SK-N-SH treated with all-trans-retinoic acid at 6 μM for 48 hours (cell line): ENCODE measurements around the gene SLC1A5.

ENCODE experiments used
- ATAC-seq: fragments of 200-7000 bp; cut with Tn5 transposase; 3 replicates; pipeline ENCODE4 v1.9.1; 2020; ENCODE audit warnings: mild to moderate bottlenecking, moderate library complexity
- ARNTL ChIP-seq: fragments of 450-650 bp; formaldehyde crosslinking; IDR thresholded peaks from 2 replicates; pipeline ENCODE4 v1.5.0; 2020; ENCODE audit warnings: low read depth, mild to moderate bottlenecking, moderate library complexity, borderline replicate concordance
- BACH2 ChIP-seq: fragments of 250-450 bp; sonication (Bioruptor Pico); IDR thresholded peaks from 2 replicates; pipeline ENCODE4 v1.9.0; 2021; ENCODE audit warnings: mild to moderate bottlenecking, borderline replicate concordance
- CREB5 ChIP-seq: fragments of 250-450 bp; sonication (Bioruptor Pico); IDR thresholded peaks from 2 replicates; pipeline ENCODE4 v1.5.1; 2020; ENCODE audit warnings: low read depth, mild to moderate bottlenecking, moderate library complexity
- CSDC2 ChIP-seq: fragments of 250-450 bp; sonication (Bioruptor Pico); IDR thresholded peaks from 2 replicates; pipeline ENCODE4 v1.5.0; 2020; ENCODE audit warnings: mild to moderate bottlenecking, moderate library complexity
- CSRNP3 ChIP-seq: fragments of 250-450 bp; sonication (Bioruptor Pico); IDR thresholded peaks from 2 replicates; pipeline ENCODE4 v1.5.1; 2021; ENCODE audit warnings: mild to moderate bottlenecking, moderate library complexity
- ESRRG ChIP-seq: fragments of 250-450 bp; sonication (Bioruptor Pico); IDR thresholded peaks from 2 replicates; pipeline ENCODE4 v1.6.1; 2021; ENCODE audit warnings: mild to moderate bottlenecking
- GLIS3 ChIP-seq: fragments of 250-450 bp; sonication (Bioruptor Pico); IDR thresholded peaks from 2 replicates; pipeline ENCODE4 v1.5.0; 2020; ENCODE audit warnings: mild to moderate bottlenecking, moderate library complexity
- ISL1 ChIP-seq: fragments of 250-450 bp; sonication (Bioruptor Pico); IDR thresholded peaks from 2 replicates; pipeline ENCODE4 v2.1.2; 2022; ENCODE audit warnings: mild to moderate bottlenecking, moderate library complexity
- OSR1 ChIP-seq: fragments of 250-450 bp; sonication (Bioruptor Pico); IDR thresholded peaks from 2 replicates; pipeline ENCODE4 v1.8.0; 2022; ENCODE audit warnings: moderate library complexity, mild to moderate bottlenecking, inconsistent platforms
- PATZ1 ChIP-seq: fragments of 250-450 bp; sonication (Bioruptor Pico); IDR thresholded peaks from 2 replicates; pipeline ENCODE4 v1.8.0; 2020; ENCODE audit warnings: mild to moderate bottlenecking, moderate library complexity, borderline replicate concordance
- POU6F1 ChIP-seq: fragments of 250-450 bp; sonication (Bioruptor Pico); IDR thresholded peaks from 2 replicates; pipeline ENCODE4 v1.8.0; 2021; ENCODE audit warnings: low read depth, mild to moderate bottlenecking, moderate library complexity, borderline replicate concordance
- PPARA ChIP-seq: fragments of 250-450 bp; sonication (Bioruptor Pico); IDR thresholded peaks from 2 replicates; pipeline ENCODE4 v1.5.0; 2020; ENCODE audit warnings: mild to moderate bottlenecking, borderline replicate concordance
- RARB ChIP-seq: fragments of 250-450 bp; sonication (Bioruptor Pico); IDR thresholded peaks from 2 replicates; pipeline ENCODE4 v1.8.0; 2021; ENCODE audit warnings: mild to moderate bottlenecking, moderate library complexity
- SNAI2 ChIP-seq: fragments of 250-450 bp; sonication (Bioruptor Pico); IDR thresholded peaks from 2 replicates; pipeline ENCODE4 v1.5.0; 2020; ENCODE audit warnings: mild to moderate bottlenecking, moderate library complexity
- TOX ChIP-seq: fragments of 250-450 bp; sonication (Bioruptor Pico); IDR thresholded peaks from 2 replicates; pipeline ENCODE4 v1.8.0; 2021; ENCODE audit warnings: mild to moderate bottlenecking, moderate library complexity, borderline replicate concordance
- TSHZ2 ChIP-seq: fragments of 250-450 bp; sonication (Bioruptor Pico); IDR thresholded peaks from 2 replicates; pipeline ENCODE4 v1.5.0; 2020; ENCODE audit warnings: mild to moderate bottlenecking, moderate library complexity
- ZC3H10 ChIP-seq: fragments of 250-450 bp; sonication (Bioruptor Pico); IDR thresholded peaks from 2 replicates; pipeline ENCODE4 v1.5.1; 2021; ENCODE audit warnings: mild to moderate bottlenecking, moderate library complexity
- ZFP3 ChIP-seq: fragments of 250-450 bp; sonication (Bioruptor Pico); IDR thresholded peaks from 2 replicates; pipeline ENCODE4 v1.5.0; 2020; ENCODE audit warnings: mild to moderate bottlenecking, moderate library complexity
- ZFP30 ChIP-seq: fragments of 450-650 bp; formaldehyde crosslinking; IDR thresholded peaks from 2 replicates; pipeline ENCODE4 v1.5.0; 2022; ENCODE audit warnings: mild to moderate bottlenecking, moderate library complexity
- ZNF565 ChIP-seq: fragments of 450-650 bp; formaldehyde crosslinking; conservative IDR thresholded peaks from 2 replicates; pipeline ENCODE4 v1.5.0; 2020; ENCODE audit warnings: low read depth, mild to moderate bottlenecking, moderate library complexity
- ZNF70 ChIP-seq: fragments of 450-650 bp; formaldehyde crosslinking; IDR thresholded peaks from 2 replicates; pipeline ENCODE4 v1.5.0; 2020; ENCODE audit warnings: mild to moderate bottlenecking, moderate library complexity

SLC1A5 gene

GRCh38 chr19:46726551-46726950 lies 61.8 kb downstream of the SLC1A5 start:
- no peak for TF ChIP-seq ARNTL (CRISPR knock-in tag)
- no peak for TF ChIP-seq CREB5 (CRISPR knock-in tag)
- TF ChIP-seq ZFP3: no peak
- TF ChIP-seq ESRRG (CRISPR knock-in tag): no peak
- no peak for TF ChIP-seq BACH2 (CRISPR knock-in tag)
- no peak for TF ChIP-seq SNAI2
- TF ChIP-seq TSHZ2: no peak
- no peak for TF ChIP-seq GLIS3 (CRISPR knock-in tag)
- TF ChIP-seq POU6F1: no peak
- TF ChIP-seq PATZ1 (CRISPR knock-in tag): no peak
- no peak for TF ChIP-seq ISL1 (CRISPR knock-in tag)
- no peak for TF ChIP-seq CSRNP3 (CRISPR knock-in tag)
- no peak for TF ChIP-seq TOX (CRISPR knock-in tag)
- no peak for TF ChIP-seq OSR1 (CRISPR knock-in tag)
- ATAC-seq: no peak

GRCh38 chr19:46725859-46726393 lies 62.5 kb downstream of the SLC1A5 start:
- ATAC-seq: no peak
- TF ChIP-seq RARB (CRISPR knock-in tag) (no peak), ZFP30 (CRISPR knock-in tag) (no peak), TSHZ2 (no peak), OSR1 (CRISPR knock-in tag) (no peak), PATZ1 (CRISPR knock-in tag) (no peak), ZNF70 (CRISPR knock-in tag) (no peak), TOX (CRISPR knock-in tag) (no peak), GLIS3 (CRISPR knock-in tag) (no peak), ARNTL (CRISPR knock-in tag) (no peak), BACH2 (CRISPR knock-in tag) (no peak), ZNF565 (CRISPR knock-in tag) (no peak), PPARA (CRISPR knock-in tag) (no peak), POU6F1 (no peak), CREB5 (CRISPR knock-in tag) (no peak), SNAI2 (no peak), CSDC2 (no peak), ZC3H10 (CRISPR knock-in tag) (no peak)
